Fibroblast of skin of left quadriceps (primary cell): ENCODE measurements around the gene FAM89B.

Source experiments
- DNase-seq, 2 experiments: peaks; one replicate each; pipeline ENCODE4 v3.0.0-alpha.2; 2013; ENCODE audit warnings: low read depth in 2 of 2

FAM89B gene

DNA sequence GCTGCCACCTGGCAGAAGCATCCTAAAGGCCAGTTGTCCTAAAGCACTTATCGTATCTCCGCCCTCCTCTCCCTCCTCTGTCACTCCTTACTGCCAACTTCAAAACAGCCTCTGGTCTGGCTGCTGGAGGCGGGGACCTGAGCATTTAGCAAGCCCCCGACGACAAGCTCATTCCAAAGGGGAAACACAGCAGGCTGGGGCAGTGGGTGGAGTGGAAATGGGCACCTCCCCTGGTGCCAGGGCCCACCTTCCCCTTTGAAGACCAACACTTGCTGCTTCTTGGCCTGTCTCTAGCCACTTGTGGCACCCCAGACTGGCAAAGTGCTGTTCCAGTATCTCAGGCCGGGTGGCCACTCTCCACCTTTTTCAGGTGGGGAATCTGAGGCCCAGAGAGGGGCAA, 38.1 kb downstream of the FAM89B start:
- DNase-seq = no peak

DNA sequence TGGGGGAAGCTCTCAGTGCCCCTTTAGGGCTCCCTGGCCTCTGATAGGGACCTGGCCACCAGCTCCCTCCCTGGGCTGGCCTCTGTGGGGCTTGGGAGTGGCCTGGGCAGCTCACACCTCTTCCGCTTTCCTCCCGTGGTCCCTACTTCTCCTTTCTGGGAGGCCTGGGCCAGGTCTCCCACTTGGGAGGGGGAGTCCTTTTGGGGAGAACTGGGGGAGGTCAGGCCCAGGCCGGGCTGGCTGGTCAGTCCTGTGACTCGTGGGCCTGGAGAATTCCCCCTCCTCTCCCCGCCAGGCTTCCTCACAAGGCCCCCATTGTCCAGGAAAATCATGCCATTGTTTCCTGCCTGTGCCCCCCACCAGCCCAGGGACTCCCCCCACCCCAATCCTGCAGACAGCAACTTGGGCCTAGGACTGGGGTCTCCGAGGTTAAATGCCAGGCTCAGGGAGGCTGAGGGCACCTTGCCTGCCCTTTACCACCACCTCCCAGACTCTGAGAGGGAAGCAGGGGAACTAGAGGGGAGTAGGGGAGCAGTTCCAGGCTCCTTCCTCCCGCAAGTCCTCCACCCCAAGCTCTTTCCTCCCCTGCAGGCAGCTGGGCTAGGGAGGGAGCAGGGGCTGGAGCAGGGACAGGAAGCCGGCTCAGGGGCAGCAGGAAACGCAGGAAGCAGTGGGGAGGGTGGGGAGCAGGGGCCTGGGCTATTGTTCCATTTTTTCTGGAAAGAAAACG, 38.9 kb downstream of the FAM89B start:
- no peak for DNase-seq

DNA sequence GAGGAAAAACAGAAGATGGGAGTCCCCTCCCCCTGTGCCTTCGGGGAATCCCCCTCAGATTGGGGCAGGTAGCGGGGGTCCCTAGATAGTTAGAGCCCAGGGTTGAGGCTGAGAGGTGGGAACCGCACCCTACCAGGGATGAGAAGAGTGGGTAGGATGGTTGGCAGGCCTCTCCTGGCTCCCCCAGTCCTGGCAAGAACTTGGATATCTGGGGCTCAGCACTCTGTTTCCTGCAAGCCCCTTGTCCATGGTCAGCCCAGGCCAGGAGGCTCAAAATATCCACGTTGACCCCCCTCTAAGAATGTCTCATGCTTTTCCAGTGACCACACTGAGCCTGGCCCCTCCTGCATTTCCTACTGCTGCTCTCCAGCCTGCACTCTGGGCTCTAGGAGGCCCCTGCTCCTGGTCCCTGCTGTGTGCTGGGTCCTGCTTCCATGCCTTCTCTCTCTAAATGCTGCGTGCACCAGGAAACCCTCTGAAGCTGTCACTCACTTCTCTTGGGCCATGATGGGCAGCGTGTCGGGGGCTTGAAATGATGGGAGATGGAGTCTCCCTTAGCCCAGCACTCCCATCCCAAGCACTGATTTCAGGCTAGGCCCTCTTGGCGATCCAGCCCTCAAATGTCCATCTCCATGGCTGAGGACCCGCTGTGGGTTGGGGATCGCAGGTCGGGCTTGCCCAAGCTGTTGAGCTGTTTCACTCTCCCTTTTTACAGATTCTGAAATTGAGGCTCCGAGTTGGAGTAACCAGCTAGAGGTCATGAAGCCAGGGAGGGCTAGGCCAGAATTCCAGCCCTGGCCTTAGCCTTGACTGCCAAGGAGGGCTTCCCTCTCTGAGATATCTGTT, 39.6 kb downstream of the FAM89B start:
- no peak for DNase-seq

DNA sequence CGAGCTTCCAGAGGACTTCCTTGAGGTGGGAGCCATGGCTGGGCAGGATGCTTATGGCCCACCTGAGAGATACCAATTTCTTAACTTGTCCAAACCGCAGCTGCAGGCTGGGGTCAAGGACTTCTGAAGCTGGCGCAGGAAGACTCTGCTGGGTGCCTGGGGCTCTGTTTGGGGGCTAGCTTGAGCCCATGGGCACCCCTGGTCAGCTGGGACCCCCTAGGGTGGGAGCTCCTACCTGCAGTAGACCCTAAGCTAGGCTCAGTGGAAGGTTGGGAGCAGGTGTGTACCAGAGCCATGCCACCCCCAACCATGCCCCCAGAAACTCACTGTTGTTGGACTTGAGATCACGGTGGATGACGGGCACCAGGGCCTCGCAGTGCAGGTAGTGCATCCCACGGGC, 40.4 kb downstream of the FAM89B start:
- DNase-seq = no peak

DNA sequence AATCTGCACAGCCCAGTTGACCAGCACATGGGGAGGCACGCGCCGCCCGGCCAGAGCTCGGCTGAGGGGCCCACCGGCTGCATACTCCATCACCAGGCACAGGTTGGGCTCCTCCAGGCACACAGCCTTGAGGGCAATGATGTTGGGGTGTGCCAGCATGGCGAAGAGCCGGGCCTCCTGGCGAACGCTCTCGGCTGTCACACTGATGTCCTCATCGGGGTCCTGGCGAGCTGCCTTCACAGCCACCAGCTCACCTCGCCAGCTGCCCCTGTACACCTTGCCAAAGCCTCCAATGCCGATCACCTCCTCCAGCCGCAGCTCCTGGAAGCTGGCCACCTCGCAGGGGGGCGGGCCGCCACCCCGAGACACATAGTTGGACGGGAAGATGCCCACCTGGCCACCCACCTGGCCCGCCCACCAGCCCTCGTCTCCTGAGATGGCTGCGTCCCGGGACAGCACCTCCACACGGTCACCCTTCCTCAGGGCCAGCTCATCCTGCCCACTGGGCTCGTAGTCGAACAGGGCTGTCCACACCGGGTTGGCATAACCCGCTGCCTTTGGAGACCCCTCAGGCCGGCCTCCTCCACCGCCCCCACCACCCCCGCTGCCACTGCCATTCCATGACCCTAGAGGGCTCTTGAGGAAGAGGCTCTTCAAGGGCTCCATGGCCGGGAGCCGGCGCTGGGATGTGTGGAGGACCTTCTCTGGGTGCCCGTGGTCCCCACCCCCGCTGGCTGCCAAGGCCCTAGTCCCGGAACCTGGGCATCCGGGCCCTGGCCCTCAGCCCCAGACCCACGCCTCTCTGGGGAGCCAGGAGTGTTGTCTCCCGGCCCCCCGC, 41.0 kb downstream of the FAM89B start:
- no peak for DNase-seq

DNA sequence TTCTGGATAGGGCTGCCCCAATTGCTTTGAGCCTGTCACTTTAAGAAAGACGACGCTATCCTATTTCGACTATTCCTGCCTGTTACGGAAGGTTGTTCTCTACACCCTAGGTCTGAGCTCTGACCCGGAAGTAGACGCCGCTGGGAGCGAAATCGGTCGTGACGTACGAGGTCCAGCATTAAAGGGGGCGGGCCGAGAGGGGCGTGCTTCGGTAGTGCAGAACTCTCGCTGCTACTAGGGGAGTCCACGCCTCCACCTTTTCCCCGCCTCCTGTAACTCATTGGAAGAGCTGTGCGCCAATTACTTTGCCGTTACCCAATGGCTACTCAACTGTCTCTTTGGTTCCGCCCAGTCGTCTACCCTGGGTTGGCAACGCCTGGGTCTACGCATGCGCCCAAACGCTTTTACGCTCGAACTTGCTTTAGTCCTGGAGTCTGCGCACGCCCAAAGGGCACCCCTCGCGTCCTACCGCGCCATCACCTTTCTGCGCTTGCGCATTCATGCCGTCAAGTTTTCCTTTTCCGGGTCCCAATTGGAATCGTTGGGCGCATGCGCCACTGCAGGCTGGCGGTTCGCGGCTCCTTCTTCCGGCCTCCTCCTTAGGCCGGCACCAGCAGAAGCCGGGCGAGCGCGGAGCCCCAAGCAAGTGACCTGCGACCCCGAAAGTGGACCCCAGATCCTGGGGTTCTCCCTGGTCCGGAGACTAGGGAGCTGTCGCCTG, 43.1 kb downstream of the FAM89B start, which contains the start of gene PCNX3:
Gene PCNX3 (plus strand): TSS at position 548 of the 721 bp plus-strand sequence. CDS start 536 bp downstream, outside the sequence.
- DNase-seq = peak; percentile 100

DNA sequence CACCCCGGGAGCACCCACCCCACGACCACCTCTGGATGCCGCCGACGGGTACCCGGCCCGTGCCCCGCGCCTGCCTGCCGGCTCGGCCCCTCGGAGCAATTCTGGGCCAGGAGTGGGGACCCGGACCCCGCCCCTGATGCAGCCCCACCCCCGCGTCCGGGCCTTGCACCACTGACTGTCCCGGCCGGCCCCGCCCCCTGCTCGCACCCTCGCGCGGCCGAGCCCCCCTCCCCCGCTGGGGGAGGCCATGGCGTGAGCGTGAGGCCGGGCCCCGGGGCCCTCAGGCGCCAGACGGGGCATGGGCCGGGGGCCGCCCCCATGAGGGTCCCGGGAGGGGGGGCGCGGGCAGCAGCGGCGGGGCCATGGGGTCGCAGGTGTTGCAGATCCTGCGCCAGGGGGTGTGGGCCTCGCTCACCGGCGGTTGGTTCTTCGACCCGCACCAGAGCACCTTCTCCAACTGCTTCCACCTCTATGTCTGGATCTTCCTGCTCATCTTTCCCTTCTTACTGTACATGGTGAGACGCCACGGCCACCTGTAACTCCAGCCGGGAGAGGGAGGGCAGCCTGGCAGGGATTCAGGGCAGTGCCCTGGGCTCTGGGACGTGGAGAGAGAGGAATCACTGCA, 43.7 kb downstream of the FAM89B start:
- no peak for DNase-seq

DNA sequence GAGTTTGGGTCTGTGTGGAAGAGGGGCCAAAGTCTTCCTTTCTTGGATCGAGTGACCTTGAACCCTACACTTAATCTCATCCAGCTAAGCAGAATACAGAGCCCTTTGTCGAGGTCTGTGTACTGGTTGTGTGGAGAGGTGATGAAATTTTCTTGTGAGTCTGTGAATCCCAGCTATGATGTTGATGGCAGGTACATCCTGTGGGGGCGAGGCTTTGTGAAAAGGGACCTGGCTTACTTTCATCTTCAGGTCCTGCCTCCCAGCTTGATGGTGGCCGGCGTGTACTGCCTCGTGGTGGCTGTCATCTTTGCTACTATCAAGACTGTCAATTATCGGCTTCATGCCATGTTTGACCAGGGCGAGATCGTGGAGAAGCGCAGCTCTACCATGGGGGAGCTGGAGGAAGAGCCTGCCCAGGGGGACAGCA, 44.2 kb downstream of the FAM89B start:
- no peak for DNase-seq

DNA sequence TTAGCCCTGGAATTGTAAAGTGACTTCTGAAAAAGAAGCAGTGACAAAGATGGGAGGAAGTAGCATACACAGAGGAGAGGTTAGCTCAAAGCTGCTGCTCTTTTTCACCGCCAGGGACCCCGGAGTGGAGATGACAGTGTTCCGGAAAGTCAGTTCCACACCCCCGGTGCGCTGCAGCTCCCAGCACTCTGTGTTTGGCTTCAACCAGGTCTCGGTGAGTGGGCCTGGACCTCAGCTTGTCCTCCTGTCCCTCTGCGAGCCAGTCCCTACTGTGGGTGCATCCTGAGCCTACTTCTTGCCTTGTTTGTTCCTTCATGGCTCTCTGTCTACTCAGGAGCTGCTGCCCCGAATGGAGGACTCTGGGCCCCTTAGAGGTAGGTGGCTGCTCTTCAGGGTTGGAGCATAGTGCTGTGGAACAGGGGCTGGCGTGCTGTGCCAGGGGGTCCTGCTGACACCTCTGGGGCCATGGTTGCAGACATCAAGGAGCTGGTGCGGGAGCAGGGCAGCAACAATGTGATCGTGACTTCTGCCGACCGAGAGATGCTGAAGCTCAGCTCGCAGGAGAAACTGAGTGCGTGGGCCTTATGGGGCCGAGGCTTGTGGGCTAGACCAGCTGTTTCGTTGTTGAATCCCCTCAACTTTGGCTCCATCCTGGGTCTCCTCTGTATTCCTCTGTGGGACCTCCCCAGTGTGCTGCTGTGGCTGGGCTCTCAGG, 45.0 kb downstream of the FAM89B start:
- no peak for DNase-seq

DNA sequence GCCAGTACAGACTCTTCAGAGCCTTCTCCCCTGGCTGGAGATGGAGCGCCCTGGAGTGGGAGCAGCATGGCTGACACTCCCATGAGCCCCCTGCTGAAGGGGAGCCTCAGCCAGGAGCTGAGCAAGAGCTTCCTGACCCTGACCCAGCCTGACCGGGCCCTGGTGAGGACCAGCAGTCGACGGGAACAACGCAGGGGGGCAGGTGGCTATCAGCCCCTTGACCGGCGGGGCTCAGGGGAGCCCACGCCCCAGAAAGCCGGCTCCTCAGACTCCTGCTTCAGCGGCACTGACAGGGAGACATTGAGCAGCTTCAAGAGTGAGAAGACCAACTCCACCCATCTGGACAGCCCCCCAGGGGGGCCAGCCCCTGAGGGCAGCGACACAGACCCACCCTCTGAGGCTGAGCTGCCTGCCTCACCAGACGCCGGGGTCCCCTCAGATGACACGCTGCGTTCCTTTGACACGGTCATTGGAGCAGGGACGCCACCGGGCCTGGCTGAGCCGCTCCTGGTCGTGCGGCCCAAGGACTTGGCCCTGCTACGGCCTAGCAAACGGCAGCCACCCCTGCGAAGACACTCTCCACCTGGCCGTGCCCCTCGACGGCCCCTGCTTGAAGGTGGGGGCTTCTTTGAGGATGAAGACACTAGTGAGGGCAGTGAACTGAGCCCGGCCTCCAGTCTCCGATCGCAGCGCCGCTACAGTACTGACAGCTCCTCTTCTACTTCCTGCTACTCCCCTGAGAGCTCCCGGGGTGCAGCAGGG, 45.8 kb downstream of the FAM89B start:
- DNase-seq = no peak

DNA sequence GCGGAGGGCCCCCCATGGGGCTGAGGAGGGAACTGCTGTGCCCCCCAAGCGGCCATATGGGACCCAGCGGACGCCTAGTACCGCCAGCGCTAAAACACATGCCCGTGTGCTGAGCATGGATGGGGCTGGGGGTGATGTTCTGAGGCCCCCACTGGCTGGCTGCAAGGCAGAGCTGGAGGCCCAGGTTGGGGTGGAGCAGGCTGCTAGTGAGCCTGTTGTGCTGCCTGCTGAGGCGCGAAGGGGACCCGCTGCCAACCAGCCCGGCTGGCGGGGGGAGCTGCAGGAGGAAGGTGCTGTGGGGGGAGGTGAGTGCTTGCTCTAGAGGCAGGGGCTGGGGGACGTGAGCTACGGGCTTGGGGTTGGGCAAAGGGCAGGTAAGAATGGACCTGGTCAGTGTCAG, 46.4 kb downstream of the FAM89B start:
- no peak for DNase-seq

DNA sequence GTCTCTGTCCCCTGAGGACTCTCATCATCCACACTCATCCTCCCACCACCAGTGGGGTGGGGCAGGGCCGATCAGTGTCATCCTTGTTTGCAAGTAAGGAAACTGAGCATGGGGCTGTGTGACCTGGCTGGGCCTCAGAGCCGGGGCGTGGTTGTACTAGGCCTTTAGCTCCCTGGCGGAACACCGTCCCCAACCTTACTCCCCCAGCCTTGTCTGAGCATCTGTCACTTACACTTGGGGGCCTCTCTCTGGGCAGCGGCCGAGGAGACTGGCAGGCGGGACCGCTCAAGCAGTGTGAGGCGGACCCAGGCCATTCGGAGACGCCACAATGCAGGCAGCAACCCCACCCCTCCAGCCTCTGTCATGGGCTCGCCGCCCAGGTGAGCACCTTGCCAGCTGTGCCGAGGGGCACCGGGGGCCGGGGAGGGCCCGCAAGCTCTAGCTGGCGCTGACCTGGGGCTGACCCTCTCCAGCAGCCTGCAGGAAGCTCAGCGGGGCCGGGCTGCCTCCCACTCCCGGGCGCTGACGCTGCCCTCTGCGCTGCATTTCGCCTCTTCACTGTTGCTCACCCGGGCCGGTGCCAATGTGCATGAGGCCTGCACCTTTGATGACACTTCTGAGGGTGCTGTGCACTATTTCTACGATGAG, 47.1 kb downstream of the FAM89B start:
- DNase-seq = no peak

DNA sequence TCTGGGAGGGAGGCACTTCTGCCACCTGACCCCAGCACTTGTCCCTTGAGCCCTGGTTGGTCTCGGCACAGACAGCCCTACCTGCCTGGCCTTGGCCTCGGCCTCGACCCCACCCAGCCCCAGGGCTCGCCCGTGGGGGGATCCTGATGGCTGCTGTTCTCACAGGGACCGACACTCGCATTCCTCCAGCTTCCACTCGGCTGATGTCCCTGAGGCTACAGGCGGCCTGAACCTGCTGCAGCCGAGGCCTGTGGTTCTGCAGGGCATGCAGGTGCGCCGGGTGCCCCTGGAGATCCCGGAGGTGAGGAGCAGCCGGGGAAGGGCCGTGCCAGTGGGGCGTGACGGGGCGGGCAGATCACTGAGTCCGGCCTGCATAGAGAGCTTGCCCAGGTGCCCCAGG, 48.3 kb downstream of the FAM89B start:
- DNase-seq = no peak

DNA sequence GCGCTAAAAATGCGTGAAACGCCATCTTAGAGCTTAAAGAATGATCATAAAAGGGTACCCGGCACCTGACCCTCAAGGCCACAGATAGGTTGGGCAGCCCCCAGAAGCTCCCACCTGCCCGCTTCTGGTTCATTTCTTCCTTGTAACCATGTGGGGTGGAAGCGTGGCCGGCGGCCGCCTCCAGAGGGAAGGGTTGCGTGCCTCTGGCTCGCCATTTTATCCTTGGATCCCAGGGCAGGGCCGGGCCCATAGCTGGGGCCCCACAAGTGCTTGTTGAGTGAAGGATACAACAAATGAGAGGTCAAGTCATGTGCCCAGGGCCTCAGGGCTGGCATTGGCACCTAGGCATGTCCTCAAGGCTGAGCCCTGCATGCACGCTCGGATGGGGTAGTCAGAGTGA, 49.1 kb downstream of the FAM89B start:
- no peak for DNase-seq

DNA sequence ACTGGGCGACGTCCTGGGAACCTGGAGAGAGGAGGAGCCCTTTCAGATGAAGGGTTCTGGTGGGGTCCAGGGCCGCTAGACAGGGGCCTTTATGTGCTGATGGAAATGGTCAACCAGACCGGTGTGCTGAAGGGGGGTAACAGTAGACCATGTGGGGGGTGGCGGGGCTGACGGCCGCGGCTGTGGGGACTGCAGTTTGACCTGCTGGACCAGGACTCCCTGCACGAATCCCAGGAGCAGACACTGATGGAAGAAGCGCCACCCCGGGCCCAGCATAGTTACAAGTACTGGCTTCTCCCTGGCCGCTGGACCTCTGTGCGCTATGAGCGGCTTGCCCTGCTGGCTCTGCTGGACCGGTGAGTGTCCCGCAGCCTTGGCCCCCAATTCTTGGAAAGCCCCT, 49.7 kb downstream of the FAM89B start:
- no peak for DNase-seq

DNA sequence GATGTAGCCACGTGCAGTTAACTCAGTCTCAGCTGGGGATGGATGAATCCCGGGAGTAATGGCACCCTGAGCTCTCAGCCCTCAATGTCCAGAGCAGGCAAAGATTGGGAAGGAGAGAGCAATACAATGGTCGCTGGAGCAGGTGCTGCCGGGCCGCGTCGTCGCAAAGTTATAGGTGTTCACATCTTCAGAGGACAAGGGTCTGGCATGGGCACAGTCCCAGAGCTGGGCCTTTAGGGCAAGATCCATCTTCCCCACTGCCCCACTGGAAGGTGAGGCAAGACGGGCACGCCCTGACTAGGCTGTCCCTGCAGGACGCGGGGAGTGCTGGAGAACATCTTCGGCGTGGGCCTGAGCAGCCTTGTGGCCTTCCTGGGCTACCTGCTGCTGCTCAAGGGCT, 50.8 kb downstream of the FAM89B start:
- no peak for DNase-seq
